Ascending aorta (tissue), 2 donors: Measurements from ENCODE around the gene CHCHD4. TPM values are rescaled to one million over a fixed set of nuclear protein-coding genes. Genes with fewer than 3 reads are reported as not detected.

ENCODE experiments used
- DNase-seq, 2 donors: peaks; one replicate each; pipeline ENCODE4 v3.0.0-alpha.2; 2019; ENCODE audit warnings: low spot score in 2 of 2
- H3K27ac ChIP-seq, 2 donors: fragments of 200-600 bp; sonication (generic); one replicate each; pipeline ENCODE4 v1.5.1; 2016 to 2017; ENCODE audit warnings: mild to moderate bottlenecking in 1 of 2
- H3K27me3 ChIP-seq: fragments of 200-600 bp; sonication (generic); one replicate; pipeline ENCODE4 v1.5.1; 2017
- H3K36me3 ChIP-seq, 2 donors: fragments of 200-600 bp; sonication (generic); one replicate each; pipeline ENCODE4 v1.5.1; 2016
- H3K4me1 ChIP-seq, 2 donors: fragments of 200-600 bp; sonication (generic); one replicate each; pipeline ENCODE4 v1.5.1; 2016 to 2017; ENCODE audit warnings: mild to moderate bottlenecking in 1 of 2
- H3K4me3 ChIP-seq, 2 donors: fragments of 200-600 bp; sonication (generic); one replicate each; pipeline ENCODE4 v1.5.1; 2016 to 2017; ENCODE audit warnings: mild to moderate bottlenecking in 1 of 2
- H3K9me3 ChIP-seq, 2 donors: fragments of 200-600 bp; sonication (generic); one replicate each; pipeline ENCODE4 v1.5.1; 2016
- CTCF ChIP-seq, 3 experiments: fragments of 200-600 bp in 2 of 3; fragments of 450-650 bp in 1 of 3; sonication (generic) in 2 of 3; IDR thresholded peaks; one replicate each; pipeline ENCODE4 v1.5.1; 2016 to 2019; ENCODE audit warnings: antibody characterized with exemption in 3 of 3, mild to moderate bottlenecking in 1 of 3, moderate library complexity in 1 of 3
- intact Hi-C: fragments of 100-400 bp; cut with DNase I; formaldehyde crosslinking; loops from one replicate; pipeline ENCODE4 v1.15.1; 2023
- total RNA-seq: library from RNA; depleted of rRNA; stranded (reverse); fragments of >200 nt; gene quantifications from one replicate; pipeline ENCODE4 v1.1.0, GENCODE V29; 2016

CHCHD4 gene
- total RNA-seq, 1 donor from 2014 or later: 1.9 TPM

- no peak for TF ChIP-seq CTCF (IDR thresholded peaks at IDR 0.05)
These were observed 21.9 kb upstream of the CHCHD4 start for GRCh38 chr3:14146381-14147065.

GRCh38 chr3:14145670-14146380 is 21.2 kb upstream of the CHCHD4 start:
- no peaks in the 10 kb centered on the region for H3K9me3 ChIP-seq
- TF ChIP-seq CTCF (IDR thresholded peaks at IDR 0.05): no peak
- DNase-seq: peak in 1 of 2 donors; percentile 64
- H3K27ac ChIP-seq: peak overlapping the region; percentile 89 to 91
- no peak overlapping the region for H3K4me3 ChIP-seq
- intact Hi-C loops: loop anchor here (10.0 kb wide), 1 partner anchor 259 kb away; the partner anchor contains the start of gene SLC6A6
- peaks cover 31 to 49% of the 10 kb centered on the region in 2 donors for H3K4me1 ChIP-seq
- H3K36me3 ChIP-seq: peaks cover 28 to 55% of the 10 kb centered on the region in 2 donors
- H3K27me3 ChIP-seq: no peaks in the 10 kb centered on the region

More at GRCh38 chr3:14146381-14147065, 21.9 kb upstream of the CHCHD4 start:
- Histone ChIP-seq H3K4me3 (no peak overlapping the region), H3K36me3 (peaks cover 28 to 53% of the 10 kb centered on the region in 2 donors), H3K4me1 (peaks cover 31 to 48% of the 10 kb centered on the region in 2 donors), H3K9me3 (no peaks in the 10 kb centered on the region), H3K27ac (peak overlapping the region; percentile 89 to 91), H3K27me3 (no peaks in the 10 kb centered on the region)
- DNase-seq: peak in 1 of 2 donors; percentile 62
- intact Hi-C loops: loop anchor here (10.0 kb wide), 1 partner anchor 258 kb away; the partner anchor contains the start of gene SLC6A6

GRCh38 chr3:14145236-14145635 is 20.6 kb upstream of the CHCHD4 start:
- Histone ChIP-seq H3K4me1 (peaks cover 31 to 49% of the 10 kb centered on the region in 2 donors), H3K4me3 (peak overlapping the region; percentile 33 to 38), H3K27me3 (no peaks in the 10 kb centered on the region), H3K27ac (peak overlapping the region; percentile 89 to 91), H3K9me3 (no peaks in the 10 kb centered on the region), H3K36me3 (peaks cover 28 to 55% of the 10 kb centered on the region in 2 donors)
- peak in 1 of 2 donors; percentile 62 for DNase-seq
- intact Hi-C loops: loop anchor here (10.0 kb wide), 1 partner anchor 260 kb away; the partner anchor contains the start of gene SLC6A6
- no peak for TF ChIP-seq CTCF (IDR thresholded peaks at IDR 0.05)

- DNase-seq: peak; percentile 70 to 93
- intact Hi-C loops: loop anchor here (1.0 to 10.0 kb wide), 5 partner anchors 19 to 1662 kb away; partner anchors contain the start of genes LSM3, SLC6A6, TMEM43 and TSEN2
- peaks cover 32 to 57% of the 10 kb centered on the region in 2 donors for H3K36me3 ChIP-seq
- H3K9me3 ChIP-seq: no peaks in the 10 kb centered on the region
- no peak for TF ChIP-seq CTCF (IDR thresholded peaks at IDR 0.05)
- H3K4me1 ChIP-seq: peaks cover 31 to 49% of the 10 kb centered on the region in 2 donors
- H3K27me3 ChIP-seq: no peaks in the 10 kb centered on the region
- peak overlapping the region; percentile 89 to 91 for H3K27ac ChIP-seq
- H3K4me3 ChIP-seq: peak overlapping the region; percentile 33 to 38
These were observed 19.9 kb upstream of the CHCHD4 start for GRCh38 chr3:14144423-14145075.
